ENCODE data around the gene AP3S2.
"Not testable (repeated sequence)": the region's sequence is repeated elsewhere in the genome, so short reads cannot be mapped to it uniquely, and the experiment has no call there.

The AP3S2 gene

DNA sequence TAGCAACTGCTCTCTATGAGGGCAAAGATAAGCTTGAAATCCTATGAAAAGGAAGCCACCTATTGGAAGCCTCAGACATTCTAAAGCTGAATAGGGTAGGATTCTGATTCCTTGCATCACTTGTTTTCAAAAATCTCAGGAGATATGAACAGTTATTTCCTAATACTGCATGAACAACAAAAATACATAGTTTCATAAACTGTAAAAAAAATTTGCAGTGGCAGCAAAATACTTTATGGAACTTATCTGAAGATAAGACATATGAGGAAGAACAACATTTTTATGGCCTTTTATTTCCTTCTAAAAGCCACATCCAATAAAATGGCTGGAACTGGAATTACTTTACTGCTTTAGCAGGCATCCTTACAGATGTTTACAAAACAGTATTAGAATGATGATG lies 29.9 kb downstream of the AP3S2 start:
- no peak for DNase-seq

GRCh38 chr15:89860891-89861290 lies 32.9 kb downstream of the AP3S2 start:
- no peak for DNase-seq

DNA sequence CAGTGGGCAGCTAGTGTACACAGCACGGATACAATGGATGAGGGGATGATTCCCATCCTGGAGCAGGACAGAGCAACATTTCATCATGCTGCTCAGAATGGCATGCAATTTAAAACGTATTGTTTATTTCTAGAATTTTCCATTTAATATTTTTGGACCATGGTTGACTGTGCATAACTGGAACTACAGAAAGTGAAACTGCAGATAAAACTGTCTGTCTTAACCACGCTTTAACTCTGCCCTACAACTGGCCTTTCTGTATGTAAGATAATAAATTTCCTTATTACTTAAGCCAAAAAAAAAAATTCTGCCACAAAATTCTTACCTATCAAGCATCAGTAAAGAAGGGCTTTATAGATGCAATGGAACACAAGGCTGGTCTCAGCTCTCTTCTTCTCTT lies 33.4 kb downstream of the AP3S2 start:
- no peak for DNase-seq

GRCh38 chr15:89858661-89859458 lies 34.9 kb downstream of the AP3S2 start:
- DNase-seq: no peak

GRCh38 chr15:89857673-89858072 lies 36.1 kb downstream of the AP3S2 start:
- DNase-seq: no peak

- DNase-seq: no peak
Measured at GRCh38 chr15:89855948-89856347, 37.8 kb downstream of the AP3S2 start.

DNA sequence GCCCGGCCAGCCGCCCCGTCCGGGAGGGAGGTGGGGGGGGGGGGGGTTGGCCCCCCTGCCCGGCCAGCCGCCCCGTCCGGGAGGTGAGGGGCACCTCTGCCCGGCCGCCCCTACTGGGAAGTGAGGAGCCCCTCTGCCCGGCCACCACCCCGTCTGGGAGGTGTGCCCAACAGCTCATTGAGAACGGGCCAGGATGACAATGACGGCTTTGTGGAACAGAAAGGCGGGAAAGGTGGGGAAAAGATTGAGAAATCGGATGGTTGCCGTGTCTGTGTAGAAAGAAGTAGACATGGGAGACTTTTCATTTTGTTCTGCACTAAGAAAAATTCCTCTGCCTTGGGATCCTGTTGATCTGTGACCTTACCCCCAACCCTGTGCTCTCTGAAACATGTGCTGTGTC lies 38.9 kb downstream of the AP3S2 start:
- not testable (repeated sequence) for DNase-seq

GRCh38 chr15:89852342-89852995 lies 41.3 kb downstream of the AP3S2 start:
- DNase-seq: no peak

DNA sequence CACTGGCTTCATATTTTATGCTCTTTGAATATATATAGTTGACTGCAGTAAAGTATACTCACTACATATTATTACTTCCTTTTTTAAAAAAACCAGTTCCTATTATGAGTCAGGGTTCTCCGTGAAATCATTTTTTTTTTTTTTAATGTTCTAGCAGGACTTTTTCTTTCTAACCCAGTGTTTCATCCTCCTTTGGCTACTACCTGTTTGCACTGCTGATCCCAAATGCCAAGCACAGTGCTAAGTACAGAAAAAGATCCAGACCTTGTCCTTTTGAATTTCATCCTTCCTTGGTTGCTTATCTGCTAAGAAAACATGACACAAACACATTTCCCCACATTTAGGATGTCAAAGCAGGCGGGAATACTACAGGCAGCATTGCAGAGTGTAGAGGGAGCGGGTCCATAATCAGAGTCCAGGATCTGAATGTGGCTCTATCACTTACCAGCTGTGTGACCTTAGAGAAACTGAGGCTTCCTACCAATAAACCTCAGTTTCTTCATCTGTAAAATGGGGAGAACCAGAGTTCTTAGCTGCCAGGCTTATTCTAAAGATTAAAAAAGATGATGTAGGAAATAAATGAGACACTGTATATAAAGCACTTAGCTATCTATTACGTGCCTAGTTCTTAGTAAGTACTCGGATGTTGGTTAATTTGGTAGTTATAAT lies 42.0 kb downstream of the AP3S2 start:
- no peak for DNase-seq

DNA sequence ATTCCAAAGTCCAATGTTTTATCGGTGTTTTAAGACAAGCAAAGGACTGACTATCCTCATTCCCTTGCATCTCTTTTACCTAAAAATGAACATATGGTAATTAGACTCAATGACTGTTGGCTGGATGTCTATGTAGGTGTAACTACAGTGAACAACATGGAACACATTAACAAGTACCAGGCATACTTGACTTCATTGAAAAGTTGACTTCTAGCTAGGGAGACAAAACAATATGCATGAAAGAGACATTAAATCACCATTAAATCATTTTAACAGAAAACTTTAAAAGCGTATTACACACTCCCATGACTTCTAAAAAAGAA lies 44.9 kb downstream of the AP3S2 start:
- no peak for DNase-seq

DNA sequence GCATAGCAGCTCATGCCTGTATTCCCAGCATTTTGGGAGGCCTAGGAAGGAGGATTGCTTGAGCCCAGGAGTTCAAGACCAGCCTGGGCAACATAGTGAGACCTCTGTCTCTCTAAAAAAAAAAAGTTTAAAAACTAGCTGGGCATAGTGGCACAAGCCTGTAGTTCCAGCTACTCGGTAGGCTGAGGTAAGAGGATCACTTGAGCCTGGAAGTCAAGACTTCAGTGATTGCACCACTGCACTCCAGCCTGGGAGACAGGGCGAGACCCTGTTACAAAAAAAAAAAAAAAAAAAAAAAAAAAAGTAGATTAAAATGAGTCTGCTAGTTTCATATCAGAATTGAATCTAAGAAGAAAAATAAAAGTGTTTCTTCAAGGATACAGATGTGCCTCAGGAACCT lies 46.7 kb downstream of the AP3S2 start:
- no peak for DNase-seq

DNA sequence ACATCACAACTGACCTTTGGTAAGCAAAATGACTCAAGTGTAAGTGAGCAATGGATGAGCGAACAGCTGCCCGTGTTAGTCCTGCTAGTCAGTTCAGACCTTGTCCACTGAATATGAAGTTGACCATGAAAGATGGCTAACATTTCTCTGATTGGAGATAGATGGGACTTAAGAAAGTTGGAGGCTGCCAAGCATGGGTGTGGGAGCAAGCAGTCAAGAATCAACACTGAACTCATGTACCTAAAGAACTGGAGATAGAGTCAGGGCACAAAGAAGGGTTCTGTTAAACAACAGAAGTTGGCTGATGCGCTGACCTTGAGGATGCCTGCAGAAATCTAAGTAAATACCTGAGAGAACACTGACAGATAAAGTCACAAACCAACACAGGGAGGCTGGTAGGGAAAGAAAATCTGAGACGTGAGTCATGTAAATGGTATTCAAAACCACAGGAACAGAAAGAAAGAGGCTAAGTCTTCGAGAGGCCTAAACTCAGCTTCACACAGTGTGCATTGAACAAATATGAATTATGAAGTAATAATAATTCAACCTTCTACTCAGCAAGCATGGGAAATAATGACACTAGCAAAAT lies 48.4 kb downstream of the AP3S2 start:
- DNase-seq: no peak

- DNase-seq: no peak
Measured at GRCh38 chr15:89841962-89842361, 51.8 kb downstream of the AP3S2 start.

DNA sequence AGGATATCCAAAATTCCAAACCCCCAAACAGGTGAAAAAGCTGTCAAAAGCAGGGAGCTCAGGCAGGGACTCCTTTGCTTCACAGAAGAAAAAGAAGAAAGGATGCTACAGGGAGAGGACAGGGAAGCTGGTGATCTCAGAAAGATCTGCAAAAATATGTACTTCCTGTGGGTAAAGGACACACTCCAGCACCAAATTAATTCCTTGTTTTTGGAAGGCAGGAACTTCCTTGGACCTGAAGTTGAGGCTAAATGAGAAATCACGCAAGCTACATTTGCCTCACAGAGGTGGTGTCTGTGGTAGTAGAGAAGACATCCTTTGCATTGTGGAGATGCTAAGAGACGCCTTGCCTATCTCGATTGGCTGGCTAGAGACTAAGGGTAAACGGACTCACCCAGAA lies 52.5 kb downstream of the AP3S2 start:
- no peak for DNase-seq

GRCh38 chr15:89839167-89839810 lies 54.5 kb downstream of the AP3S2 start:
- no peak for DNase-seq

DNA sequence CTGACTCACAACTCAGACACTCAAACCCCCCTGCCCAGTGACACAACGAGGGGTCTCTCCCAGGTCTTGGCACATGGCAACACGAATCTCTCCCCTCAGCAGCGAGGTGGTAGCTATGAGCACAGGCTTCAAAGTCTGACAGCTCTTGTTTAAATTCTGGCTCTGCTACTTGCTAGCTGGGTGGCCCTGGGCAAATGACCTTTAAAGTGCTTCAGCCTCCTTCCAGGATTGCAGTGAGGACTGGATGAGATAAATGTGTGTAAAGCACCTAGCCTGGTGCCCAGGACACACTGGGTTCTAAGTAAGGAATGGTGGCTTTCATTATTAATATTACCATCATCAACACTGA lies 56.0 kb downstream of the AP3S2 start:
- no peak for DNase-seq

- no peak for DNase-seq
Measured at GRCh38 chr15:89837134-89837829, 56.5 kb downstream of the AP3S2 start.

GRCh38 chr15:89836267-89837133 lies 57.3 kb downstream of the AP3S2 start:
- DNase-seq: no peak

DNA sequence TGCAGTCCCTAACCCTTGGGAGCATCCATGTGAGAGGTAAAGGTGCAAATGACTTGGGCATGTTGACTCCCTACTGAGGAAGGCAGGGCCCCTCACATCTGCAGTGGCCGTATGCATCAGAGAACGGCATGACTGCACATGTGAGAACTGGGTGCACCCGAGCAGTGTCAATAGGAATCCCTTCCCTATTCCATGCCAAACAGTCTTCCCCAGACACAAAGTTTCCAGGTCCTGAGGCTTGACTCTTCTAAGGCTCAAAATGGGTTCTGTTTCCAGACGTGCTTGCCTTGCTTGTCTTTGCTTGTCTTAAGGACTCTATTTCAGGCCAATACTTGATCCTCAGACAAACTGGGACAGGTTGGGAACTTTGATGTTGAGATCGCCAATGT lies 58.6 kb downstream of the AP3S2 start:
- no peak for DNase-seq

- DNase-seq: not testable (repeated sequence)
Measured at GRCh38 chr15:89834465-89835175, 59.2 kb downstream of the AP3S2 start.

DNA sequence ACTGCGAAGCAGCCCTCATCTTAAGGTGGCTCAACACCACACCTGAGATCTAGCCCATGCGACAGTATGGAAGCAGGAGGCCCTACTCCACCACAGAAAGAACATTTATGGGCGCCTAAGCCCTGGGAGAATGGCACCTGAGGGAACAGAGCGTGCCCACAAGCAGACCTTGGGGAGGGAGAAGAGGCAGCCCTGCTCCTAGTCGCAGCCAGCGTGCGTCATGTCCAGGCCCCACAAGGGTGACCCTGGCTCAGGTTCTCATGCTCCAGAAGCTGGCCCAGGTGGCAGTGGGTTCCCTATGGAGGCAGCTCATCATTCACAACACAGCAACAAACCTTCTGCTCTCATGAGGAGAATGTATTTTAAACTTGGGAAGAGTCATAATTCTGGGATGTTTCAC lies 59.8 kb downstream of the AP3S2 start:
- no peak for DNase-seq
